HUES6 (cell line): ENCODE results near the gene KRTAP20-2.

Experiments
- H3K27ac ChIP-seq: 2 replicates; pipeline ENCODE4 v1.7.0; 2013; ENCODE audit warnings: low read depth, mild to moderate bottlenecking, low read length, inconsistent platforms
- H3K27me3 ChIP-seq: 2 replicates; pipeline ENCODE4 v1.6.1; 2013; ENCODE audit warnings: low read length; ENCODE audit not compliant: control insufficient read depth, insufficient read depth
- H3K36me3 ChIP-seq: 2 replicates; pipeline ENCODE4 v1.6.1; 2013; ENCODE audit warnings: low read length; ENCODE audit not compliant: control insufficient read depth, insufficient read depth
- H3K4me1 ChIP-seq: 2 replicates; pipeline ENCODE4 v1.6.1; 2013; ENCODE audit warnings: low read length; ENCODE audit not compliant: control insufficient read depth, insufficient read depth
- H3K4me3 ChIP-seq: 2 replicates; pipeline ENCODE4 v1.5.1; 2013; ENCODE audit warnings: low read depth, low read length
- H3K9ac ChIP-seq: one replicate; pipeline ENCODE4 v1.6.1; 2013; ENCODE audit warnings: mild to moderate bottlenecking, low read length
- H3K9me3 ChIP-seq: 2 replicates; pipeline ENCODE4 v1.6.1; 2013; ENCODE audit warnings: low read depth, low read length; ENCODE audit not compliant: control insufficient read depth, insufficient read depth

Gene KRTAP20-2

GRCh38 chr21:30620522-30620921, 14.5 kb upstream of the KRTAP20-2 start, which contains the start of gene KRTAP20-4:
Gene KRTAP20-4, plus strand, starts transcription at chr21:30620627.
- Histone ChIP-seq H3K9me3 (peaks cover 7% of the 10 kb centered on the region), H3K27ac (no peak within 1 kb of the TSS), H3K4me1 (peaks cover 3% of the 10 kb centered on the region; the same call in 1 of the 2 replicates), H3K36me3 (no peaks in the 10 kb centered on the region), H3K27me3 (no peaks in the 10 kb centered on the region), H3K4me3 (no peak within 1 kb of the TSS), H3K9ac (no peak within 1 kb of the TSS)

DNA sequence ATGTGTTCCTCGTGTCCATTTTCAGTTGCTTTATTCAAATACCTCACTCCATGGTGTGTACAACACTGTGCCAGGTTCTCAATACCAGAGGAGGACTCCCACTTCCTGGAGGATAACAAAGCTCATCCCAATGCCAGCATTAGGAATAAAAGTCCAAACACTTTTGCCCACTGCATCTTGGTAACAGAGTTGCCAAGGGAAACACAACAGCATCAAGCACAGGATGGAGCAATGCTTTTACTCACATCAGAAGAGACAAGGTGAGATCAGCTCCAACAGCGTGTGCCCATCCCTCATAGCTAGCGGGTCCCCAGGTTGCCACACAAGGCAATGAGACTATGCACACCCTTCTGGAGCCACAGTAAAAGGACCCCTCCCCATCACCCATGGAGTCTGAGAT, 11.6 kb upstream of the KRTAP20-2 start:
- Histone ChIP-seq H3K4me3 (no peak overlapping the region), H3K27me3 (no peaks in the 10 kb centered on the region), H3K27ac (no peak overlapping the region), H3K4me1 (peaks cover 3% of the 10 kb centered on the region; the same call in 1 of the 2 replicates), H3K9ac (no peak overlapping the region), H3K36me3 (no peaks in the 10 kb centered on the region), H3K9me3 (peaks cover 7% of the 10 kb centered on the region)

DNA sequence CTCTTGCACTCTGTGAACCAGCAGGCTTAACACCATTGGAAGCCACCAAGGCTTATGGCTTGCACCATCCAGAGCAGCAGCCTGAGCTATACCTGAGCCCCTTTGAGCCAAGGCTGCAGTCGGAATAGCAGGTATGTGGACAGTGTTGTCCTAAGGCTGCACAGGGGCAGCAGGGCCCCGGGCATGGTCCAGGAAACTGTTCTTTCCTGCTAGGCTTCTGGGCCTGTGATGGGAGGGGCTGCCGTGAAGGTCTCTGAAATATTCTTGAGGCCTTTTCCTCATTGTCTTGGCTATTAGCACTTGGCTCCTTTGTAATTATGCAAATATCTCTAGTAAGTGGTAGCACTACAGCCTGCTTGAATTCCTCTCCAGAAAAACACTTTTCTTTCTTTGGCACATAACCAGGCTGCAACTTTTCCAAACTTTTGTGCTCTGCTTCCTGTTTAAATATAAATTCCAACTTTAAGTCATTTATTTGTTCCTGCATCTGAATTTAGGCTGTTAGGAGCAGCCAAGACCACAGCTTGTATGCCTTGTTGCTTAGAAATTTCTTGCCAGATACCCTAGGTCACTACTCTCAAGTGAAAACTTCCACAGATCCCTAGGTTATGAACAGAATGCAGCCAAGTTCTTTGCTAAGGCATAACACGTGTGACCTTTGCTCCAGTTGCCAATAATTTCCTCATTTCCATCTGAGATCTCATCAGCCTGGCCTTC, 9.4 kb upstream of the KRTAP20-2 start:
- H3K36me3 ChIP-seq: no peaks in the 10 kb centered on the region
- H3K27ac ChIP-seq: no peak overlapping the region
- H3K9me3 ChIP-seq: peaks cover 7% of the 10 kb centered on the region
- peaks cover 3% of the 10 kb centered on the region; the same call in 1 of the 2 replicates for H3K4me1 ChIP-seq
- H3K27me3 ChIP-seq: no peaks in the 10 kb centered on the region
- H3K4me3 ChIP-seq: no peak overlapping the region
- H3K9ac ChIP-seq: no peak overlapping the region

DNA sequence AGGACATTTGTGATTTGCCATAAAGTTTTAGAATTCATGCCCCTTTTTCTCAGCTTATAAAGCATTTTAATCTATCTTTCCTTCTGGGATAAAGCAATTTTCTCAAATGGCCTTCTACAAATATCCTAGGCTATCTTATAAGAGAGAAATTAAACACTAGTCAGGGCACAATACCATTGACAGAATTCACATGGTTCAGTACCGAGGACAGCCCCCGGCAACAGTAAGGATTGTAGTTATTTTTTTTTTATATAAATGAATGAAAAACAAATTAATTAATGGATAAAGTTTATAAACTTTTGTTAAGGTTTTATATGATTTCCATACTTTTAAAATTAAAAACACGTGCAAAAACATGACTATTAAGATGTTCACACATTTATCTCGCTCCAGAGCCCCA, 6.9 kb upstream of the KRTAP20-2 start:
- Histone ChIP-seq H3K27me3 (no peaks in the 10 kb centered on the region), H3K27ac (no peak overlapping the region), H3K4me3 (no peak overlapping the region), H3K4me1 (peaks cover 3% of the 10 kb centered on the region; the same call in 1 of the 2 replicates), H3K9ac (no peak overlapping the region), H3K9me3 (peaks cover 7% of the 10 kb centered on the region), H3K36me3 (no peaks in the 10 kb centered on the region)

- Histone ChIP-seq H3K9ac (no peak overlapping the region), H3K9me3 (peaks cover 7% of the 10 kb centered on the region), H3K36me3 (no peaks in the 10 kb centered on the region), H3K27ac (no peak overlapping the region), H3K4me1 (peaks cover 3% of the 10 kb centered on the region; the same call in 1 of the 2 replicates), H3K27me3 (no peaks in the 10 kb centered on the region), H3K4me3 (no peak overlapping the region)
These were observed 5.8 kb upstream of the KRTAP20-2 start for GRCh38 chr21:30629200-30629599.

- H3K9ac ChIP-seq: no peak overlapping the region
- no peaks in the 10 kb centered on the region; the same call in 1 of the 2 replicates for H3K9me3 ChIP-seq
- no peak overlapping the region for H3K27ac ChIP-seq
- no peak overlapping the region for H3K4me3 ChIP-seq
- no peaks in the 10 kb centered on the region for H3K4me1 ChIP-seq
- H3K36me3 ChIP-seq: no peaks in the 10 kb centered on the region
- no peaks in the 10 kb centered on the region for H3K27me3 ChIP-seq
These were observed 3.7 kb downstream of the KRTAP20-2 start for GRCh38 chr21:30638686-30639085.

DNA sequence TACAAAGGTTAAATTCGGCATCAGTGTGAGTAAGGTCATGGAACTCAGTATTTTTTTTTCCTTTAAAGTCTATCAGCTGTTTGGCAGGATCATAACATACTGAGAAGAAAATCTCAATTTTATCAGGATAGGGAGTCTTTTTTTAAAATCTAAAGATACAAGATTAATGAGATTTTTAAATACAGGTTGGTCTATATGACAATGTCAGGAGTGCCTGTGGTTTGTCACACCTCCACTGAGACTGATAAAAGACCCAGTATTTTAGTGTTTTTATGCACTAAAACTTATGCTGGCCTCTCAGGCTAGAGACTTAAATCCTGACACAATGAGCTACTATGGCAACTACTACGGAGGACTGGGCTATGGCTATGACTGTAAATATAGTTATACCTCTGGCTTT, 7.6 kb downstream of the KRTAP20-2 start, which contains the start of gene KRTAP20-3:
Gene KRTAP20-3, plus strand, starts transcription at position 301 of the 400 bp plus-strand sequence.
- H3K27me3 ChIP-seq: no peaks in the 10 kb centered on the region
- H3K4me1 ChIP-seq: no peaks in the 10 kb centered on the region
- H3K36me3 ChIP-seq: no peaks in the 10 kb centered on the region
- H3K27ac ChIP-seq: no peak within 1 kb of the TSS
- no peak within 1 kb of the TSS for H3K9ac ChIP-seq
- no peak within 1 kb of the TSS for H3K4me3 ChIP-seq
- H3K9me3 ChIP-seq: no peaks in the 10 kb centered on the region; the same call in 1 of the 2 replicates

- Histone ChIP-seq H3K27me3 (no peaks in the 10 kb centered on the region; the same call in 1 of the 2 replicates), H3K9ac (no peak overlapping the region), H3K4me3 (no peak overlapping the region), H3K27ac (no peak overlapping the region), H3K4me1 (no peaks in the 10 kb centered on the region), H3K36me3 (no peaks in the 10 kb centered on the region), H3K9me3 (no peaks in the 10 kb centered on the region)
These were observed 12.0 kb downstream of the KRTAP20-2 start for GRCh38 chr21:30646904-30647414.

DNA sequence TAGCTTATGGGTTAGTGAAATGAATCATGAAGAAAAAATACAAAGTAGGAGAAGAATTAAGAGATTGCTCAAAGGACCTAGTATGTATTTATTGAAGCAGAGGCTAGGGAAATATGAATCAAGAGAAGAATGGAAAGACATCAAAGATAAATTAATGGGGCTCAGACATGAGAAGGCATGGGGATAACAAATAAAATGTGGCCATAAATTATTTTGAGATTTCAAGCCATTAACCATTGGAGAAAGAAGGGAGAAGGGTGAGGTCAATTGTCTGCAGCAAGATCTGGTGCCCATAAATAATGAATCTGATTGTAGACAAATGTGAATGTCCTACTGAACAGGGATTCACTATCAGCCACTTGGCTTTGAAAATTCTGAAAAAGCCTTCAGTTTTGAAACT, 17.9 kb downstream of the KRTAP20-2 start:
- H3K4me3 ChIP-seq: no peak overlapping the region
- H3K27ac ChIP-seq: no peak overlapping the region
- no peaks in the 10 kb centered on the region for H3K9me3 ChIP-seq
- no peaks in the 10 kb centered on the region for H3K4me1 ChIP-seq
- no peak overlapping the region for H3K9ac ChIP-seq
- no peaks in the 10 kb centered on the region for H3K36me3 ChIP-seq
- no peaks in the 10 kb centered on the region; the same call in 1 of the 2 replicates for H3K27me3 ChIP-seq

GRCh38 chr21:30668776-30669175, 33.8 kb downstream of the KRTAP20-2 start:
- H3K9me3 ChIP-seq: peaks cover 14% of the 10 kb centered on the region; the same call in 1 of the 2 replicates
- no peak overlapping the region for H3K9ac ChIP-seq
- no peaks in the 10 kb centered on the region for H3K36me3 ChIP-seq
- no peak overlapping the region for H3K27ac ChIP-seq
- H3K4me1 ChIP-seq: no peaks in the 10 kb centered on the region
- no peak overlapping the region for H3K4me3 ChIP-seq
- H3K27me3 ChIP-seq: no peaks in the 10 kb centered on the region

DNA sequence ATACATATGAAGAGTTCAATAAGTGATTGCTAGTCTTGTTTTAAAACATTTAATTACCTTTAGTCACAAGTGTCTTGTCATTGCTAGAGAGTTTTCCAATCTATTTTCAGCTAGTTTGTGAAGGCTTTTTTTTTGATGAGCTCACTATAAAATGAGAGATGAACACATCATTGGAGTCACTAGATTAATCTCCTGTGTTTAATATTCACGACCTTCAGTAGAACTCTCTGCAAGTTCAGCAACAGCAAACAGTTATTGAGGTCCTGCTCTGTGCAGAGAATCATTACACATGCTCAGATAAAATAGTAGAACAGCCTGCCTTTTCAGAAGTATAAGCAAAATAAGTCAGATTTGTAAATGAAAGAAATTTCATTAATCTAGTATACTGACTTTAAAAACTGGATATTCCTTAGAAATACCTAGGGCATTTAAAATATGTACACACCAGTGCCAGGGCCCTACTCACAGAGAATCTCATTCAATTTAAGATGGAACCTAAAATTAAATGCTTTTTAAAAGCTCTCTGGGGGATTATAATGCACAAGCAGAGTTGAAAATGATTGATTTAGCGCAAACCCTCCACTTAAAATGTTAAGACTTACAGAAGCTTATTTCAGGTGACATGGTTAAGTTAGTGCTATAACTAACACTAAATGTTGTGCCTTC, 38.1 kb downstream of the KRTAP20-2 start:
- no peak overlapping the region for H3K4me3 ChIP-seq
- no peak overlapping the region for H3K9ac ChIP-seq
- no peaks in the 10 kb centered on the region for H3K27me3 ChIP-seq
- H3K36me3 ChIP-seq: no peaks in the 10 kb centered on the region
- no peaks in the 10 kb centered on the region for H3K4me1 ChIP-seq
- H3K9me3 ChIP-seq: peaks cover 14% of the 10 kb centered on the region; the same call in 1 of the 2 replicates
- no peak overlapping the region for H3K27ac ChIP-seq
